Coronary artery (tissue), 2 donors: ENCODE results near the gene RP2.

Experiments
- DNase-seq: peaks from one replicate; pipeline ENCODE4 v3.0.0-alpha.2; 2017; ENCODE audit warnings: low spot score
- H3K27ac ChIP-seq, 2 donors: fragments of 200-600 bp; sonication (generic); one replicate each; pipeline ENCODE4 v1.5.1; 2016 to 2019
- H3K4me3 ChIP-seq: fragments of 200-600 bp; sonication (generic); 2 replicates; pipeline ENCODE4 v1.5.1; 2016; ENCODE audit warnings: mild to moderate bottlenecking, moderate library complexity
- CTCF ChIP-seq: fragments of 200-600 bp; sonication (generic); IDR thresholded peaks from one replicate; pipeline ENCODE4 v1.5.1; 2019; ENCODE audit warnings: antibody characterized with exemption

The RP2 gene

DNA sequence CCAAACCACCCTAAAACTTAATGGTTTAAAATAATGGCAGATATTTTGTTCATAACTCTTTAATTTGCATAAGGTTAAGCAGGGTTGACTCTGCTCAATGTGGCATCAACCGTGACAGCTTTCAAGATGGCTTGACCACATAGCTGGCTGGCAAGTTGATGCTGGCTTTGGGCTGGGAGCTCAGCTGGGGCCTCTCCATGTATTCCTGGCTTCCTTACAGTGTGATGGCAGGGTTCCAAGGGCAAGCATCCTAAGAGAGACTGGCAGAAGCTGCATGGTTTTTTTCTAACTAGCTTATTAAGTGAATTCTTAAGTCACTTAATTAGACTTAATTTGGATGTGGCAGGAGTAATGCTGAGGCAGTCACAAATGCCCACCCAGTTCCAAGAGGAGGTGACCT lies 4.5 kb downstream of the RP2 start:
- no peak for DNase-seq
- H3K4me3 ChIP-seq: no peak overlapping the region
- peak overlapping the region in 1 of 2 donors; percentile 37 for H3K27ac ChIP-seq
- TF ChIP-seq CTCF: no peak

- Histone ChIP-seq H3K27ac (no peak overlapping the region), H3K4me3 (no peak overlapping the region)
- no peak for TF ChIP-seq CTCF
- no peak for DNase-seq
Observed at GRCh38 chrX:46844913-46845312, 8.1 kb downstream of the RP2 start.

- no peak for TF ChIP-seq CTCF
- Histone ChIP-seq H3K4me3 (no peak overlapping the region), H3K27ac (no peak overlapping the region)
- no peak for DNase-seq
Observed at GRCh38 chrX:46849933-46850332, 13.1 kb downstream of the RP2 start.

GRCh38 chrX:46850771-46851170 lies 13.9 kb downstream of the RP2 start:
- Histone ChIP-seq H3K4me3 (no peak overlapping the region), H3K27ac (no peak overlapping the region)
- TF ChIP-seq CTCF: no peak
- DNase-seq: no peak

- H3K4me3 ChIP-seq: no peak overlapping the region
- no peak for TF ChIP-seq CTCF
- no peak for DNase-seq
- no peak overlapping the region for H3K27ac ChIP-seq
Observed at GRCh38 chrX:46856483-46856882, 19.6 kb downstream of the RP2 start.

GRCh38 chrX:46860557-46860956 lies 23.7 kb downstream of the RP2 start:
- no peak for TF ChIP-seq CTCF

GRCh38 chrX:46863072-46863471 lies 26.2 kb downstream of the RP2 start:
- no peak for DNase-seq
- TF ChIP-seq CTCF: no peak
- no peak overlapping the region for H3K27ac ChIP-seq
- H3K4me3 ChIP-seq: no peak overlapping the region

More at GRCh38 chrX:46860557-46860956, 23.7 kb downstream of the RP2 start:
- Histone ChIP-seq H3K27ac (no peak overlapping the region), H3K4me3 (no peak overlapping the region)
- DNase-seq: no peak
